Right atrium auricular region (tissue), 2 donors: ENCODE measurements around the gene CUX1. TPM values are rescaled to one million over a fixed set of nuclear protein-coding genes. Genes with fewer than 3 reads are reported as not detected.
"Not testable (repeated sequence)": the region's sequence is repeated elsewhere in the genome, so short reads cannot be mapped to it uniquely, and the experiment has no call there.

Experiments
- DNase-seq: peaks from one replicate; pipeline ENCODE4 v3.0.0-alpha.2; 2019; ENCODE audit warnings: low spot score
- H3K27ac ChIP-seq, 2 donors: fragments of 200-600 bp; sonication (generic); 1 replicate in 1 of 2; 2 replicates in 1 of 2; pipeline ENCODE4 v1.5.1; 2016 to 2019
- H3K27me3 ChIP-seq, 2 donors: fragments of 200-600 bp; sonication (generic); one replicate each; pipeline versions ENCODE4 v1.5.1 to v1.6.0; 2017 to 2019
- H3K36me3 ChIP-seq: fragments of 200-600 bp; sonication (generic); one replicate; pipeline ENCODE4 v1.5.1; 2016
- H3K4me1 ChIP-seq, 2 donors: fragments of 200-600 bp; sonication (generic); one replicate each; pipeline versions ENCODE4 v1.5.1 to v1.6.0; 2017 to 2019
- H3K4me3 ChIP-seq, 2 donors: fragments of 200-600 bp; sonication (generic); 1 replicate in 1 of 2; 2 replicates in 1 of 2; pipeline ENCODE4 v1.5.1; 2017 to 2019; ENCODE audit warnings: mild to moderate bottlenecking in 1 of 2, moderate library complexity in 1 of 2
- H3K9me3 ChIP-seq, 2 donors: fragments of 200-600 bp; sonication (generic); one replicate each; pipeline ENCODE4 v1.5.1; 2019
- total RNA-seq, 2 donors: library from RNA; depleted of rRNA; stranded (reverse); fragments of >200 nt; gene quantifications; one replicate each; pipeline ENCODE4 v1.1.0, GENCODE V29; 2016
- TF ChIP-seq, protein P1 (sequence below), 2 donors: fragments of 200-600 bp; sonication (generic); IDR thresholded peaks; one replicate each; pipeline ENCODE4 v1.5.1; 2019; ENCODE audit warnings: antibody characterized with exemption in 2 of 2

Gene CUX1
- total RNA-seq, 2 donors from 2014 or later: 71.1 to 94.4 TPM

GRCh38 chr7:102129636-102130370 lies 312.4 kb downstream of the CUX1 start:
- TF ChIP-seq, protein P1, sequence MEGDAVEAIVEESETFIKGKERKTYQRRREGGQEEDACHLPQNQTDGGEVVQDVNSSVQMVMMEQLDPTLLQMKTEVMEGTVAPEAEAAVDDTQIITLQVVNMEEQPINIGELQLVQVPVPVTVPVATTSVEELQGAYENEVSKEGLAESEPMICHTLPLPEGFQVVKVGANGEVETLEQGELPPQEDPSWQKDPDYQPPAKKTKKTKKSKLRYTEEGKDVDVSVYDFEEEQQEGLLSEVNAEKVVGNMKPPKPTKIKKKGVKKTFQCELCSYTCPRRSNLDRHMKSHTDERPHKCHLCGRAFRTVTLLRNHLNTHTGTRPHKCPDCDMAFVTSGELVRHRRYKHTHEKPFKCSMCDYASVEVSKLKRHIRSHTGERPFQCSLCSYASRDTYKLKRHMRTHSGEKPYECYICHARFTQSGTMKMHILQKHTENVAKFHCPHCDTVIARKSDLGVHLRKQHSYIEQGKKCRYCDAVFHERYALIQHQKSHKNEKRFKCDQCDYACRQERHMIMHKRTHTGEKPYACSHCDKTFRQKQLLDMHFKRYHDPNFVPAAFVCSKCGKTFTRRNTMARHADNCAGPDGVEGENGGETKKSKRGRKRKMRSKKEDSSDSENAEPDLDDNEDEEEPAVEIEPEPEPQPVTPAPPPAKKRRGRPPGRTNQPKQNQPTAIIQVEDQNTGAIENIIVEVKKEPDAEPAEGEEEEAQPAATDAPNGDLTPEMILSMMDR (IDR thresholded peaks at IDR 0.05): no peak
- H3K36me3 ChIP-seq: no peaks in the 10 kb centered on the region
- H3K4me1 ChIP-seq: peaks cover 0 to 3% of the 10 kb centered on the region in 2 donors
- no peak overlapping the region for H3K4me3 ChIP-seq
- H3K9me3 ChIP-seq: no peaks in the 10 kb centered on the region
- H3K27me3 ChIP-seq: no peaks in the 10 kb centered on the region
- no peak overlapping the region for H3K27ac ChIP-seq
- no peak for DNase-seq

- DNase-seq: no peak
- Histone ChIP-seq H3K4me3 (no peak overlapping the region), H3K36me3 (no peaks in the 10 kb centered on the region), H3K27me3 (no peaks in the 10 kb centered on the region), H3K9me3 (no peaks in the 10 kb centered on the region), H3K27ac (no peak overlapping the region), H3K4me1 (no peaks in the 10 kb centered on the region)
- TF ChIP-seq, protein P1 (IDR thresholded peaks at IDR 0.05): no peak
These were observed 314.9 kb downstream of the CUX1 start for GRCh38 chr7:102132209-102132752.

- TF ChIP-seq, protein P1 (IDR thresholded peaks at IDR 0.05): no peak
- no peak overlapping the region for H3K4me3 ChIP-seq
- DNase-seq: no peak
- H3K36me3 ChIP-seq: no peaks in the 10 kb centered on the region
- H3K4me1 ChIP-seq: no peaks in the 10 kb centered on the region
- no peaks in the 10 kb centered on the region for H3K27me3 ChIP-seq
- no peaks in the 10 kb centered on the region for H3K9me3 ChIP-seq
- no peak overlapping the region for H3K27ac ChIP-seq
These were observed 321.2 kb downstream of the CUX1 start for GRCh38 chr7:102138676-102139075.

DNA sequence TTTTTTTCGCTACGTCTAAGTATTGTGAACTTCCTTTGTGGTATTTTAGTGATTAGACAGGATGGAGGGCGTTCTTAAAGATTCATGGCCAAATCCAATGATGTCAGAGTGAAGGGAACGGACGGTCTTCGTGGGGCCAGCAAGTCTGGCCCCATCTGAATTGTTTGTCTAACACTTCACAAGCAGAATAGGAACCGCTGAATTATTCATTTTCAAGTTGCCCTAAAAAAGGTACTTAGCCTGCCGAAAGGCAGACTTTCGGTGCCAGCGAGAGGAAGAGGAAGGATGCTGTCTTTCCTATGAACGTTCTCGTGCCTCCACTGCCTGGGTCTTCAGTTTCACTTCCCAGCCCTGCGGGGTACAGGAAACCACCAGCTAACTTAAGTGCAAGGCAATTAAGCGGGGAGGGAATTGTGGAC lies 323.5 kb downstream of the CUX1 start:
- H3K27ac ChIP-seq: no peak overlapping the region
- peaks cover 0 to 7% of the 10 kb centered on the region in 2 donors for H3K4me1 ChIP-seq
- H3K27me3 ChIP-seq: no peaks in the 10 kb centered on the region
- no peak for DNase-seq
- H3K4me3 ChIP-seq: no peak overlapping the region
- no peaks in the 10 kb centered on the region for H3K9me3 ChIP-seq
- TF ChIP-seq, protein P1 (IDR thresholded peaks at IDR 0.05): no peak
- no peaks in the 10 kb centered on the region for H3K36me3 ChIP-seq

DNA sequence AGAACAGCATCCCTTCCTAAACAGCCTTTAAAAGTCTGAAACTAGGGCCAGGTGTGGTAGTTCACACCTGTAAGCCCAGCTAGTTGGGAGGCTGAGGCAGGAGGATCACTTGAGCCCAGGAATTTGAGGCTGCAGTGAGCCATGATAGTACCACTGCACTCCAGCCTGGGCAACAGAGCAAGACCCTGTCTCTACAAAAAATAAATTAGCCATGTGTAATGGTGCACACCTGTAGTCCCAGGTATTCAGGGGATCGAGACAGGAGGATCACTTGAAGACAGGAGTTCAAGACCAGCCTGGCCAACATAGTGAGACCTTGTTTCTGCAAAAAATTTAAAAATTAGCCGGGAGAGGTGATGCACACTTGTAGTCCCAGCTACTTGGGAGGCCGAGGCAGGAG lies 325.0 kb downstream of the CUX1 start:
- not testable (repeated sequence) for H3K27ac ChIP-seq, H3K27me3 ChIP-seq, H3K4me3 ChIP-seq, DNase-seq, H3K9me3 ChIP-seq, H3K36me3 ChIP-seq
- H3K4me1 ChIP-seq: peaks cover 0 to 20% of the 10 kb centered on the region in 2 donors

DNA sequence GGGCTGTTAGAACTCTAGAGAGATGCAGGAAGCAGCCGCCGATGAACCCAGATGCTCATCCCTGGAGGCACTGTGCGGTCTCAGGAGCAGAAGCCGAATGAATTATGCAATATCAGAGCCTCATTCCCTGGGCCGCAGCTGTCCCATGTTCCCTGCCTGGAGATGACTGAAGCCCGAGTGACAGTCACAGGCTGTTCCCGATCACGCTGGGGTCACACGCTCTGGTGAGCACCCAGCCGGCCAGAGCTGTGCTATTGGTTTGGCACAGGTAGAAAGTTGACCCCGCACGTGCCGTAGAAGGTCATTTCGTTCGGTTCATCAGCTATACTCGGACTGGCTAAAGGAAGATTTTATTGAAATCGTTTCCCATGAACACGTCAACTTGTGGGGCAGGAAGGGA lies 328.7 kb downstream of the CUX1 start:
- Histone ChIP-seq H3K9me3 (no peaks in the 10 kb centered on the region), H3K27ac (peak overlapping the region; percentile 78 to 84), H3K27me3 (no peaks in the 10 kb centered on the region), H3K4me3 (no peak overlapping the region), H3K36me3 (no peaks in the 10 kb centered on the region), H3K4me1 (peaks cover 0 to 22% of the 10 kb centered on the region in 2 donors)
- TF ChIP-seq, protein P1 (IDR thresholded peaks at IDR 0.05): no peak
- peak; percentile 65 for DNase-seq
